Omental fat pad (tissue), 4 donors: ENCODE data around the gene MAPK6. TPM values are rescaled to one million over a fixed set of nuclear protein-coding genes. Genes with fewer than 3 reads are reported as not detected.

Source experiments
- ATAC-seq: fragments of 150-250 bp; one replicate; pipeline ENCODE4 v1.9.1; 2016; ENCODE audit warnings: mild to moderate bottlenecking, moderate library complexity; ENCODE audit not compliant: low FRiP score
- DNase-seq: peaks from one replicate; pipeline ENCODE4 v3.0.0-alpha.2; 2019; ENCODE audit warnings: low spot score
- total RNA-seq, 4 donors: library from RNA; depleted of rRNA; stranded (reverse); fragments of >200 nt; gene quantifications; one replicate each; pipeline ENCODE4 v1.1.0, GENCODE V29; 2016
- TF ChIP-seq, protein P1 (sequence below), 3 donors: fragments of 450-650 bp; IDR thresholded peaks; one replicate each; pipeline ENCODE4 v1.5.1; 2016 to 2017; ENCODE audit warnings: antibody characterized with exemption in 3 of 3, mild to moderate bottlenecking in 3 of 3, moderate library complexity in 2 of 3

MAPK6 gene
- total RNA-seq, 4 donors from 2014 or later: 20.3 to 44.9 (median 28.9) TPM

DNA sequence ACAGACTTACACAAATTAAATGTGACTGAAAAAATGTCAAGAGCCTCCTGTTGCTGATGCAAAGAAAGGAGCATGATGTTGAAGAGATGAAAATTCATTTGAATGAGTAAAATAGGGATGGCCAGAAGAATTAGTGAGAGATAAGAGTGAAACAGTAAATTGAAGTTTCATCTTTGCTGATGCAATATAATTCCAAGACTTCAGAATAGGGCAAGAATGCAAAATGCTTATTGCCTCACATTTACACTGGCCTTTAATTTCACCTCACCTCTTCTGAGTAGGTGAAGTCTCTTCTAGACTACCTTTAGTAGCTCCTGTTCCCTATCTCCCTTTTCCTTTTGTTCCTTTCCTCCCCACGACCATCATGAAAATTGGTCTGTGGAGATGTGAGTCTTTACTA, 15.3 kb upstream of the MAPK6 start:
- ATAC-seq: no peak

DNA sequence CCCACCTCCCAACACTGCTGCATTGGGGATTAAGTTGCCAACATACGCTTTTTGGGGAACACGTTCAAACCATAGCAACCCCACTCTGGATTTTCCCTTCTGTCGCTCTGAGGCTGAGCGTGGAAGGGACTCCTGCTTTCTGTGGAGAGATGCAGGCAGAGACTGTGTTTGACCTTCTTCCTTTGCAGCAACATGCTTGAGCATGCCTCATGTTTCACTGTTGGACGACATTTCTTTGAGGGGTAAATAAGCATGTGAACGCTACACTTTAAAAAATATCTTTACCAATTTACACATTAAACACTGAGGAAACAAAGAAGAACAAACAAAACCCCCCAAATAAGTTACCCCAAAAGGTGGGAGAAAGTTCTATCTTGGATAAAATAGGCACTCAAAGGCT, 14.2 kb upstream of the MAPK6 start:
- ATAC-seq (no peak), DNase-seq (no peak)
- TF ChIP-seq, protein P1, sequence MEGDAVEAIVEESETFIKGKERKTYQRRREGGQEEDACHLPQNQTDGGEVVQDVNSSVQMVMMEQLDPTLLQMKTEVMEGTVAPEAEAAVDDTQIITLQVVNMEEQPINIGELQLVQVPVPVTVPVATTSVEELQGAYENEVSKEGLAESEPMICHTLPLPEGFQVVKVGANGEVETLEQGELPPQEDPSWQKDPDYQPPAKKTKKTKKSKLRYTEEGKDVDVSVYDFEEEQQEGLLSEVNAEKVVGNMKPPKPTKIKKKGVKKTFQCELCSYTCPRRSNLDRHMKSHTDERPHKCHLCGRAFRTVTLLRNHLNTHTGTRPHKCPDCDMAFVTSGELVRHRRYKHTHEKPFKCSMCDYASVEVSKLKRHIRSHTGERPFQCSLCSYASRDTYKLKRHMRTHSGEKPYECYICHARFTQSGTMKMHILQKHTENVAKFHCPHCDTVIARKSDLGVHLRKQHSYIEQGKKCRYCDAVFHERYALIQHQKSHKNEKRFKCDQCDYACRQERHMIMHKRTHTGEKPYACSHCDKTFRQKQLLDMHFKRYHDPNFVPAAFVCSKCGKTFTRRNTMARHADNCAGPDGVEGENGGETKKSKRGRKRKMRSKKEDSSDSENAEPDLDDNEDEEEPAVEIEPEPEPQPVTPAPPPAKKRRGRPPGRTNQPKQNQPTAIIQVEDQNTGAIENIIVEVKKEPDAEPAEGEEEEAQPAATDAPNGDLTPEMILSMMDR (IDR thresholded peaks at IDR 0.05): no peak

More for the DNA sequence above, 15.3 kb upstream of the MAPK6 start:
- DNase-seq: no peak
- TF ChIP-seq, protein P1 (IDR thresholded peaks at IDR 0.05): no peak

DNA sequence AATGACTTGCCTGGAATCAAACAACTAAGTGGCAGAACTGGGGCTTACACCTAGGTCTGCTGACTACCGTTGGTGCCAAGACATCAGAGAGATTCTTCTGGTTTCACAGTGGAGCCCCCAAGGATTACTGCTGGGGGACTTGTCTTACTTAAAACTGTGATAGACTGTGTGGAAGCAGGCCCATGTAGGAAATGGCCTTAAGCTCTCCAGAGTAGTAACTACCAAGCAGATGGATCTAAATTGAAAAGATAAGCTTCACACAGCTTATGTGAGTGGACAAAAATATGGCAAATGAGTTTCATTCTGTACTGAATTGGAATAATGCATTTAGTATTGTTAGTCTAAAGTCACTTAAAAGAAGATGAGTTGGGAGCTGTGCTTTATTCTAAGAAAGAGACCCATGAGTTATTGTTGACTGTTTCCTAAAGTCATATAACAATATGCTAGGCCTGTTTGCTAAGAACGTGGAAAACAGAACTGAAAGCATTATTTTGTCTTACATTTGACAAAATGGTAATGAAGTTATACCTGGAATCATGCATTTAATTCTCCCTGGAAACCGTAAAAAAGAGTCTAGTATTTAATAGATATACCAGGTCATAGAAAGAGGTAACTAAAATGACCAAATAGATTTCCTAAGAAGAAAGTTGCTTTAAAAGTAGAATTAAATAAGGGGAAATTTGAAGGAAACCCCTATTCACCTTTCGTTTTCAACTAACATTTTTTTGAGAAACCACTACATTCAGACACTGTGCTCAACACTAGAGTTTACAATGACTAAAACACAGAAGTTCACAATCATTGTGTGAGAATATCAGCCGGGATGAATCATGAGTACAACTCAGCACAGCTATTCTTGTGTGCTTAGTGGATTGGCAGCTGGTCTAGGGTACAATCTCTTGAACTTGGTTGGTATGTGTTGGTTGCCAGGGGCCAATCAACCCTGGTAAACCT, 13.0 kb upstream of the MAPK6 start:
- TF ChIP-seq, protein P1 (IDR thresholded peaks at IDR 0.05): no peak
- no peak for DNase-seq
- ATAC-seq: no peak

DNA sequence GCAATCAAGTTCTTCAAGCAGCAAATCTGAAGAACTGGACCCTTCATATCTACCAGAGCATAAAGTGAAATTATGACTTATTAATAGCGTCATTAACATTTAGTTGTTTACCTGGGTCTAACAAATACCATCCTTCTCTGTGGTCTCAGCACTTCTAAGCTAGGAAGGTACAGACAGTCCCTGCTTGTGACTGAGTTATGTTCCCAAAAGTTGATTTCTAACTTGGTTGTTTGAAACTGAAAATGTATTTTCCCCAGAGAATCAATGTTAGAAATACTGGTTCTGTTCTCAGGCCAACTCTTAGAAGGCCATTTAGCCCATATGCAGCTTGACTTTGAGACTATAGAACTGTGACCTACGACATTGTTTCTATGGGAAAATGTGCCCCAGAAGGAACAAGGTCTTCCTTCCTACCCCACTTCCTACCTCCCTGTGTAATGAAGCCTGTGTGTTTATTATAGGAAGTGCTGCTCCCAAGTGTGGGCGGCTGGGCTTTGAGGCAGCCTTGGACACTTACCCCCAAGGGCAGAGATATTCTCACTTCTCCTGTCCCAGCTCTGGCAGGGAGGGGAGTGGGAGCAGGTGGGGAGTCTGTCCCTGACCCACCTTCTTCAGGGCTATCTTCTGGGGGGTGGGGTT, 12.2 kb upstream of the MAPK6 start:
- DNase-seq (no peak), ATAC-seq (no peak)
- TF ChIP-seq, protein P1 (IDR thresholded peaks at IDR 0.05): no peak

DNA sequence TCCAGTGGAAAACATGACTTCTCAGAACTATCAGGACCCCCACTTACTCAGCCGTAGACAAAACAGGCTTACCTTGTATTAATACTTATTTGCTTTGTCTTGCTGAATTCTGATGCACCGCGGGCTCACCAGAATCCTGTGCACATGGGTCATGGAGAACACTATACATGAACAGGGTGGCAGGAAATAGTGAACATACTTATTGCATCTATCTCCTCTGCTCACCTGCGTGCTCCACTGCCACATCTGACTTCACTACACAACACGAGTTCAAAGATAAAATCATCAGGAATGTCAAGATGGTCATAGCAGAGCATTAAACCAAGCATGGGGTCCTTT, 10.7 kb upstream of the MAPK6 start:
- DNase-seq (no peak), ATAC-seq (no peak)
- TF ChIP-seq, protein P1 (IDR thresholded peaks at IDR 0.05): no peak

DNA sequence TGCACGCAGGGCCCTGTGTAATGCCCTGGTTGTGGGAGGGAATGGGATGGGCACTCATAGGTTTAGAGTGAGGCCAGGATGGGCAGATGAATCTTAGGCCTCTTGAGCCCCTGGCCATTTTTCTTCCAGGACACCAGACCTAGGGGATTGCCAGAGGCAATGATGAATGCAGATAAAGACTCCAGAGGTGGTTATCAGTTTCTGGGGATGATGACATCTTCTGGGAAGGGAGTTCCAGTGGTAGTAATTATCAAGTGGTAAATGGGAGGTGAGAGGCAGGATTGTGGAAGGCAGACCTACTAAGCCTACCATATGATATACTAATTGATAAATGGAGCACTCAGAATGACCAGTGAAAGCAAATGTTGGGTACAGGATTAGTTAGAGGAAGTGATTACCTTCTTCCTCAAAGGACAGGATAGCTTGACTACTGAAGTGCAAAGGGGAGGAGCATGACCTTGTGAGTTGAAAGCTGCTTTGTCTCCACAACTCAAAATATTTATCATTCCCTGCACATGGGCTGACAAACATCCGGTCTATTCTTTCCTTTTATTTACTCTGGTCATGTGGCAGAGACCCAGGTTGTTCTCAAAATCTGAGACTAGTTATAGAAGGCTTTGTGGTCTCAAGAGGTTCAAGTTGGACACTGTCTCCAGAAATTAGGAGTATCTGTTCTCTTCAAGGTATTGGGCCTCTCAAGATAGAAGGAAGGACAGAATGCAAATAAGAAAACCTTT, 10.2 kb upstream of the MAPK6 start:
- DNase-seq (no peak), ATAC-seq (no peak)
- TF ChIP-seq, protein P1 (IDR thresholded peaks at IDR 0.05): no peak
